ENCODE measurements around the gene ARHGAP26.

GRCh38 chr5:143140492-143141203, 370.5 kb downstream of the ARHGAP26 start:
- TF ChIP-seq CTCF (IDR thresholded peaks at IDR 0.05), result no peak
- TF ChIP-seq POLR2AphosphoS5 (IDR thresholded peaks at IDR 0.05; ENCODE audit: low read depth, low read length), result no peak
- TF ChIP-seq REST (IDR thresholded peaks at IDR 0.05; ENCODE audit: insufficient read depth in 1 of 2, low read depth in 2 of 2, low read length in 1 of 2), result no peak
